Osteoblast (primary cell): ENCODE measurements around the gene ETS2. TPM values are rescaled to one million over a fixed set of nuclear protein-coding genes. Genes with fewer than 3 reads are reported as not detected.

Source experiments
- DNase-seq: peaks from one replicate; pipeline ENCODE4 v3.0.0; 2011; ENCODE audit warnings: low spot score, mixed read lengths; ENCODE audit not compliant: insufficient read length; ENCODE audit errors: missing footprints
- H2AFZ ChIP-seq: 2 replicates; pipeline ENCODE4 v1.6.0; 2011; ENCODE audit warnings: mild to moderate bottlenecking, low read length
- H3K27ac ChIP-seq: 2 replicates; pipeline ENCODE4 v1.5.1; 2011; ENCODE audit warnings: mild to moderate bottlenecking, low read depth, low read length, moderate library complexity
- H3K27me3 ChIP-seq: 2 replicates; pipeline ENCODE4 v1.6.0; 2012; ENCODE audit warnings: mild to moderate bottlenecking, control low read depth, inconsistent platforms, low read length, moderate library complexity; ENCODE audit not compliant: insufficient read depth
- H3K36me3 ChIP-seq: 2 replicates; pipeline ENCODE4 v1.5.1; 2011; ENCODE audit warnings: mild to moderate bottlenecking, low read length, control low read depth, moderate library complexity; ENCODE audit not compliant: insufficient read depth
- H3K4me1 ChIP-seq: 2 replicates; pipeline ENCODE4 v1.5.1; 2011; ENCODE audit warnings: mild to moderate bottlenecking, low read length, control low read depth, moderate library complexity; ENCODE audit not compliant: insufficient read depth
- H3K4me2 ChIP-seq: 2 replicates; pipeline ENCODE4 v1.6.0; 2011; ENCODE audit warnings: mild to moderate bottlenecking, low read length; ENCODE audit not compliant: insufficient read depth
- H3K4me3 ChIP-seq: fragments of 200-600 bp; sonication (generic); 3 replicates; pipeline ENCODE4 v1.5.1; 2012; ENCODE audit warnings: mild to moderate bottlenecking, low read length, inconsistent platforms; ENCODE audit not compliant: insufficient read depth
- H3K79me2 ChIP-seq: 2 replicates; pipeline ENCODE4 v1.6.0; 2012; ENCODE audit warnings: mild to moderate bottlenecking, low read length, control low read depth, inconsistent platforms; ENCODE audit not compliant: insufficient read depth
- H3K9me3 ChIP-seq: 2 replicates; pipeline ENCODE4 v1.5.1; 2011; ENCODE audit warnings: low read depth, low read length, control low read depth
- H4K20me1 ChIP-seq: 2 replicates; pipeline ENCODE4 v1.6.0; 2012; ENCODE audit warnings: mild to moderate bottlenecking, low read length, control low read depth; ENCODE audit not compliant: insufficient read depth
- total RNA-seq: library from RNA; depleted of rRNA; stranded (reverse); fragments of >200 nt; gene quantifications from 2 replicates; pipeline ENCODE4 v1.2.3, GENCODE V29; 2012
- TF ChIP-seq, protein P1 (sequence below): IDR thresholded peaks from 2 replicates; pipeline ENCODE4 v1.5.1; 2011; ENCODE audit warnings: mild to moderate bottlenecking, low read depth, low read length, moderate library complexity; ENCODE audit errors: extremely low read depth

The ETS2 gene
- total RNA-seq, 1 donor, result 4.0 TPM

DNA sequence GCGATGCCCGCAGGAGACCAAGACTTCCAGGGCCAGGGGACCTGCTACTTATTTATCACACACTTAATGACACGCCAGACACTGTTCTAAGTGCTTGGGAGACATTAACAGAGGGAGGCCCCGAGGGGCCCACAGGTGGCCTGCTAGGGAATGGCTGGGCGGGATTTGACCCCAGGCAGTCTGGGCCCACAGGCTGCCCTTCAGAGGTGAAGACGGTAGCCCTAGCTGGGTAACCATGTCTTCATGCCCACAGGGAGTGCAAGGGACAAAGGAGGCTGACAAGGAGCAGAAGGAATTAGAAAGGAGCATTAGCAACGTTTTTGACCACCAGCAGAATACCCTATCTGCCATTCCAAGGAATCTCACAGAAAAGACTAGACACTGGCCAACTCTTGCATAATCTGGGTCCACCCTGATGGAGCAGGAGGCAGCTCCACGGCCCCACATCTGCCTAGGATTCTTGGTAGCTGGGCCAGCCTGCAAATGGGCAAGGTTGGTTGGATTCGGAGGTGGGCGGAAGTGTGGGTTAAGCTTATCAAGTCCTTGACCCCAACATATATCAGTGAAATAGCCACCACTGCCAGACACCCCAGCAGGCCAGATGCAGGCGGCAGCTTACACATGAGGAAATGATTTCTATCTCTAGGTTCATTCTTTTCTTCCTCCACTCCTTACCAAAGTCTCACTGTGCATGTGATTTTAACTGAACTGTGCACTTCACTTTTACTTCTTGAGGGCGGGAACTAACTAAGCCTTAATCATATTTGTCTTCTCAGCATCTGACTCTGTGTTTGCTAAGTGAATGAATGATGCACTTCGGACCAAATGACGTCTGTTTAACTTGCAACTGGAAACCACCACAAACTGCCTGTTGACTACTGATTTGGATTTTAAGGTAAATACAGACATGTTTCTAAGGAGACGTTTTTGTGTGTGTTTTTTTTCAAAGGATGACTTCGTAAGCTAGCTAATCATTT lies 3.4 kb upstream of the ETS2 start:
- Histone ChIP-seq H3K9me3 (no peaks in the 10 kb centered on the region), H4K20me1 (peaks cover 1% of the 10 kb centered on the region), H3K36me3 (no peaks in the 10 kb centered on the region), H3K79me2 (peaks cover 11% of the 10 kb centered on the region), H3K4me3 (no peak overlapping the region), H3K27ac (no peak overlapping the region), H3K4me1 (peaks cover 13% of the 10 kb centered on the region), H3K27me3 (no peaks in the 10 kb centered on the region), H3K4me2 (no peak overlapping the region), H2AFZ (no peak overlapping the region)
- no peak for DNase-seq
- TF ChIP-seq, protein P1, sequence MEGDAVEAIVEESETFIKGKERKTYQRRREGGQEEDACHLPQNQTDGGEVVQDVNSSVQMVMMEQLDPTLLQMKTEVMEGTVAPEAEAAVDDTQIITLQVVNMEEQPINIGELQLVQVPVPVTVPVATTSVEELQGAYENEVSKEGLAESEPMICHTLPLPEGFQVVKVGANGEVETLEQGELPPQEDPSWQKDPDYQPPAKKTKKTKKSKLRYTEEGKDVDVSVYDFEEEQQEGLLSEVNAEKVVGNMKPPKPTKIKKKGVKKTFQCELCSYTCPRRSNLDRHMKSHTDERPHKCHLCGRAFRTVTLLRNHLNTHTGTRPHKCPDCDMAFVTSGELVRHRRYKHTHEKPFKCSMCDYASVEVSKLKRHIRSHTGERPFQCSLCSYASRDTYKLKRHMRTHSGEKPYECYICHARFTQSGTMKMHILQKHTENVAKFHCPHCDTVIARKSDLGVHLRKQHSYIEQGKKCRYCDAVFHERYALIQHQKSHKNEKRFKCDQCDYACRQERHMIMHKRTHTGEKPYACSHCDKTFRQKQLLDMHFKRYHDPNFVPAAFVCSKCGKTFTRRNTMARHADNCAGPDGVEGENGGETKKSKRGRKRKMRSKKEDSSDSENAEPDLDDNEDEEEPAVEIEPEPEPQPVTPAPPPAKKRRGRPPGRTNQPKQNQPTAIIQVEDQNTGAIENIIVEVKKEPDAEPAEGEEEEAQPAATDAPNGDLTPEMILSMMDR, result no peak

DNA sequence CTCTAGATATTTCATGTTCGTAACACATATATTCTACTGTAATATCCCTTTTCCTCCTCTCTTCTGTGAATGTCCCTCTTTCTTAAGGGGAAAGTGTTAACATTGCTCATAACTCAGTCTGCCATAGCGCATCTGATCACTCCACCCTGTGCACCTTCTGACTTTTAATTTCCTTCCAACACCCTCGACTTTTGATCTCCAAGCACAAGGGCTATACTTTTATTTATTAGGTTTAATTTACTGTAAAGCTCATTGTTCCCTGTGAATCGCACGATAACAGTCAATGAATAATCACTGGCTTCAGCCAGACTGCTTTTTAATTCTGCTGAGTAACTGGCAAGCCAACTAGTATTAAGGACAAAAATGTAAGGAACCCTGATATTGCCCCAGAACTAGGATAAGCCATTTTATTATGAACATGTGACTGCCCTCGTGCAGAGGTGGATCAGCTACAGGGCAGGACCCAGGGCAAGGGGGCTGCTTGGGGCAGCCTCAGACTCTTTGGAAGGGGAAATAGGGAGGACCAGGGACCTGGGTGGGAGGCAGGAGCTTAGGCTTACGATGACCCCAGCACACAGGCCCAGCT lies 2.6 kb upstream of the ETS2 start:
- Histone ChIP-seq H3K79me2 (peaks cover 19% of the 10 kb centered on the region), H4K20me1 (peaks cover 8% of the 10 kb centered on the region), H3K27me3 (no peaks in the 10 kb centered on the region), H3K27ac (no peak overlapping the region), H3K4me1 (peaks cover 14% of the 10 kb centered on the region), H3K36me3 (no peaks in the 10 kb centered on the region), H2AFZ (no peak overlapping the region), H3K9me3 (no peaks in the 10 kb centered on the region), H3K4me2 (no peak overlapping the region), H3K4me3 (no peak overlapping the region)
- no peak for DNase-seq
- TF ChIP-seq, protein P1, result no peak

DNA sequence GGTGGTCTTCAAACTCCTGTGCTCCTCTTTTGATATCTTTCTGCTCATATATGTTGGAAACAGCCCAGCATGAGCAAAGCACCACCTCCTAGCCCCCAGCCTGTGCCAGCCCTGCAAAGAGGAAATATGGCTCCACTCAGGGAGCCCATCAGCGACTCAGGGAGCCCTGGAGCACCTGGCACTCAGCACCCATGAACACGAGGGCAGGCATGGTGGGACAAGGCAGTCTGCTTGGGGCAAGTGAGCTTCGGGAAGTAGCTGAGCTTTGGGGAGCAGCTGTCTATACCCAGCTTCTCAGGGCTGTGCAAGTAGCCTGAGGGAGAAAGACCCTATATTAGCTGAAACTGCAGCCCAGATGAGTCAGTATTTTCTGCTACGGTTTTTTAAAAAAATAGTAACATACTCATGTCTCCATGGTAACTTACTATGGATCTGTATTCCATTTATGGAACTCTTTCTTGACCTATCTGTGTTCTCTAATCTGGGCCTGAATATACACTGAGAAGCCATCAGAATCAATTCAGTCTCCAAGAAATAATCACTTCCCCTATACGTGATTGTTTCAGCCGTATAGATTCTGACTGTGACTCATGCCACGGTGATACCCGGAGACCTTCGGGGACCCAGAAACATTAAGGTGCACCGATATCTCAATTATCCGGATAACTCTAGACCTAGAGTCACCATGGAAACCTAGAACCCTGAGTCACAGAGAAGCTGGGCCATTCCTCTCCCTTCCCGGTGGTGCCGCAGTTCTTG lies 1.5 kb upstream of the ETS2 start:
- Histone ChIP-seq H3K36me3 (no peaks in the 10 kb centered on the region), H3K9me3 (no peaks in the 10 kb centered on the region), H4K20me1 (peaks cover 9% of the 10 kb centered on the region), H3K4me3 (peak overlapping the region; percentile 81), H3K4me2 (peak overlapping the region; percentile 97), H3K4me1 (peaks cover 15% of the 10 kb centered on the region), H3K27me3 (no peaks in the 10 kb centered on the region), H2AFZ (no peak overlapping the region), H3K27ac (no peak overlapping the region), H3K79me2 (peaks cover 27% of the 10 kb centered on the region)
- TF ChIP-seq, protein P1, result no peak
- DNase-seq, result no peak
